Measurements from ENCODE around the gene FNDC3B. TPM values are rescaled to one million over a fixed set of nuclear protein-coding genes. Genes with fewer than 3 reads are reported as not detected.

The FNDC3B gene
- total and polyA plus RNA-seq, 2 donors (not counting 3 experiments of a cell fraction or from before 2014, with no cell fraction given), result 91.6 to 295 TPM

GRCh38 chr3:172359231-172359630, 319.9 kb downstream of the FNDC3B start:
- FAIRE-seq, result no peak

More at GRCh38 chr3:172359231-172359630, 319.9 kb downstream of the FNDC3B start:
- Histone ChIP-seq H3K9me1 (replicated peaks; ENCODE audit: control insufficient read depth, extremely low read depth, insufficient read depth, low read length) (no peaks in the 10 kb centered on the region), H3K4me3 (replicated peaks in 1 of 3; ENCODE audit: insufficient read depth in 1 of 3, low read depth in 1 of 3, low read length in 3 of 3) (no peak overlapping the region), H3K9ac (replicated peaks; ENCODE audit: extremely low read depth, insufficient read depth, low read length) (no peak overlapping the region), H3K27ac (ENCODE audit: insufficient read depth, low read depth, low read length) (no peak overlapping the region), H2AFZ (ENCODE audit: low read depth, low read length) (no peak overlapping the region), H3K9me3 (replicated peaks; ENCODE audit: control insufficient read depth, insufficient read depth, low read length) (no peaks in the 10 kb centered on the region), H3K4me1 (ENCODE audit: control insufficient read depth, extremely low read depth, insufficient read depth, low read length) (peaks cover 16% of the 10 kb centered on the region), H3K27me3 (ENCODE audit: control insufficient read depth in 2 of 2, insufficient read depth in 2 of 2, low read length in 2 of 2) (no peaks in the 10 kb centered on the region), H4K20me1 (replicated peaks; ENCODE audit: control insufficient read depth, extremely low read depth, insufficient read depth, low read length) (no peaks in the 10 kb centered on the region), H3K4me2 (ENCODE audit: insufficient read depth, low read length) (no peak overlapping the region), H3K36me3 (ENCODE audit: control insufficient read depth in 2 of 2, extremely low read depth in 1 of 2, insufficient read depth in 2 of 2, low read length in 2 of 2) (peaks cover 18 to 40% of the 10 kb centered on the region in 2 experiments), H3K79me2 (ENCODE audit: control insufficient read depth, insufficient read depth, low read length) (peaks cover 11% of the 10 kb centered on the region)
- ChIA-PET CTCF (interaction anchor here (0.6 to 2.4 kb wide), 3 partner anchors 11 to 314 kb away, joined by 3 to 6 read pairs (median 5); no protein-coding TSS in a partner anchor), POLR2A (no interaction called here)
- no peak for DNase-seq (ENCODE audit: low read depth, low spot score)
- no peak for TF ChIP-seq MAX (IDR thresholded peaks at IDR 0.05; ENCODE audit: insufficient read depth, insufficient read length)
- TF ChIP-seq JUN (IDR thresholded peaks at IDR 0.05; ENCODE audit: borderline replicate concordance, insufficient read depth, insufficient read length, low read depth), result no peak
- no peak for TF ChIP-seq MYC (IDR thresholded peaks at IDR 0.05; ENCODE audit: low read depth, low read length)
- TF ChIP-seq CTCF (IDR thresholded peaks at IDR 0.05; ENCODE audit: extremely low read depth in 1 of 2, insufficient read depth in 1 of 2, low read depth in 1 of 2, low read length in 2 of 2), result no peak
- no peak for TF ChIP-seq POLR2AphosphoS5 (IDR thresholded peaks at IDR 0.05; ENCODE audit: insufficient read depth, low read depth, low read length)
- TF ChIP-seq EZH2 (IDR thresholded peaks at IDR 0.05; ENCODE audit: borderline replicate concordance, low read depth, low read length, severe bottlenecking), result no peak
- no peak for TF ChIP-seq FOS (IDR thresholded peaks at IDR 0.05; ENCODE audit: borderline replicate concordance, insufficient read depth, low read length)
- TF ChIP-seq GATA2 (IDR thresholded peaks at IDR 0.05; ENCODE audit: insufficient read depth, insufficient read length, low read depth, low read length), result no peak
- no peak for TF ChIP-seq POLR2A (IDR thresholded peaks at IDR 0.05; ENCODE audit: low read depth, low read length)
- dilution Hi-C loops (cut with MboI; ENCODE audit: extremely low pct_ligation_motif_present, low sequenced_read_pairs), result no loop called here
- intact Hi-C loops (cut with micrococcal nuclease), result loop anchor here (5.0 kb wide), 1 partner anchor 308 kb away; no protein-coding TSS in a partner anchor
- no TSS peak for BruUV-seq (replicated peaks)
